ENCODE measurements around the gene FAM240A. TPM values are rescaled to one million over a fixed set of nuclear protein-coding genes. Genes with fewer than 3 reads are reported as not detected.
A peak's percentile ranks its signal among the peaks of the same experiment; 100 is the strongest.

The FAM240A gene
- total RNA-seq, 1 experiment from 2014 or later = not detected

DNA sequence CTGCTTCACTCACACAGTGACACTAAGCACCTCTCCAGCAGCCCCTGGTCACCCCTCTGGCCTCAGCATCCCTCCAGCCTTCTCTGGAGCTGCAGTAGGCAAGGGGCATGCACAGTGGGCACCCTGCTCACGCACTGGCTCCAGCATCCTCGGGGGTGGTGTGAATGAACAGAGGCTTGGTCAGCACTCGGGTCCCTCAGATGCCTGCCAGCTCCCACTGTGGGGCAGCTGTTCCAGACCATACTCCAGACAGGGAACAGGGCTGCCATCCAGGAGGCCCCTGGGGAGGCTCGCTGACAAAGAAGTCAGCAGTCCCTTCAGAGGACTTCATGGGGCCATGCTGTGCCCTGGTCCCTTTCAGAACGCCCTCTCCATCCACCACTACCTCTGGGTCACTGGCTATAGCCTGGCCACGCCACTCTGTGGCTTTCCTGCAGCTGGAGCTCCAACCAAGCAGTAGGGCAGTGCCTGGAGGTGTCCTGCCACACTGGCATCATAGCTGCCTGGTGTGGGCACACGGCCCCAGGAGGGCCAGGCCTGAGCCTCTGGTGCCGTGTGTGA, 54.8 kb downstream of the FAM240A start:
- intact Hi-C loops (cut with micrococcal nuclease; ENCODE audit: unreplicated experiment) = no loop called here
- TF ChIP-seq, protein P1, sequence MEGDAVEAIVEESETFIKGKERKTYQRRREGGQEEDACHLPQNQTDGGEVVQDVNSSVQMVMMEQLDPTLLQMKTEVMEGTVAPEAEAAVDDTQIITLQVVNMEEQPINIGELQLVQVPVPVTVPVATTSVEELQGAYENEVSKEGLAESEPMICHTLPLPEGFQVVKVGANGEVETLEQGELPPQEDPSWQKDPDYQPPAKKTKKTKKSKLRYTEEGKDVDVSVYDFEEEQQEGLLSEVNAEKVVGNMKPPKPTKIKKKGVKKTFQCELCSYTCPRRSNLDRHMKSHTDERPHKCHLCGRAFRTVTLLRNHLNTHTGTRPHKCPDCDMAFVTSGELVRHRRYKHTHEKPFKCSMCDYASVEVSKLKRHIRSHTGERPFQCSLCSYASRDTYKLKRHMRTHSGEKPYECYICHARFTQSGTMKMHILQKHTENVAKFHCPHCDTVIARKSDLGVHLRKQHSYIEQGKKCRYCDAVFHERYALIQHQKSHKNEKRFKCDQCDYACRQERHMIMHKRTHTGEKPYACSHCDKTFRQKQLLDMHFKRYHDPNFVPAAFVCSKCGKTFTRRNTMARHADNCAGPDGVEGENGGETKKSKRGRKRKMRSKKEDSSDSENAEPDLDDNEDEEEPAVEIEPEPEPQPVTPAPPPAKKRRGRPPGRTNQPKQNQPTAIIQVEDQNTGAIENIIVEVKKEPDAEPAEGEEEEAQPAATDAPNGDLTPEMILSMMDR (IDR thresholded peaks at IDR 0.05; ENCODE audit: unreplicated experiment) = no peak
- BruUV-seq (replicated peaks) = no TSS peak
- Mint-ChIP-seq H3K27ac (ENCODE audit: unreplicated experiment) (peak overlapping the region; percentile 37), H3K36me3 (ENCODE audit: insufficient read depth, unreplicated experiment) (peaks cover 11% of the 10 kb centered on the region), H3K4me1 (ENCODE audit: low read depth, unreplicated experiment) (no peaks in the 10 kb centered on the region), H3K9me3 (ENCODE audit: low read depth, unreplicated experiment) (no peaks in the 10 kb centered on the region), H3K4me3 (ENCODE audit: low read depth, unreplicated experiment) (no peak overlapping the region), H3K27me3 (ENCODE audit: unreplicated experiment) (peaks cover 32% of the 10 kb centered on the region)
- CTCF ChIA-PET = no interaction called here
- no peak for DNase-seq

DNA sequence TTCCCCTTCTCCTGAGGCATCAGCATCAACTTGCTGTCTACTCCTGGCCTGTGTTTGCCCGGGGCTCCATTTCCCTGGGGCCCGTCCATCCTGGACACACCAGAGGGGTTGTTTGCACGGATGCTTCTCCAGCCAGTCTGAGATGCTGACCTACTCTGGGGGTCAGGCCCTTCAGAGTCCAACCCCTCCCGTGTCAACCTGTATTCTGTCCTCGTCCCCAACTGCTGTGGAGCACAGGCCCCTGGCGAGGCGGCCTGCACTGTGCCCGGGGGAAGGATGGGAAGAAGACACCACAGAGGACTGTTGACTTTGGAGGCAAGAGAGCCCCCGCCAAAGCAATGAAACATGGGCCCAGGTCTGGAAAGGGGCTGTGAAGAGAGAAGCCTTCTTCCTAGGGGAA, 55.3 kb downstream of the FAM240A start:
- Mint-ChIP-seq H3K27me3 (ENCODE audit: unreplicated experiment) (peaks cover 27% of the 10 kb centered on the region), H3K36me3 (ENCODE audit: insufficient read depth, unreplicated experiment) (peaks cover 11% of the 10 kb centered on the region), H3K27ac (ENCODE audit: unreplicated experiment) (no peak overlapping the region), H3K4me3 (ENCODE audit: low read depth, unreplicated experiment) (no peak overlapping the region), H3K4me1 (ENCODE audit: low read depth, unreplicated experiment) (no peaks in the 10 kb centered on the region), H3K9me3 (ENCODE audit: low read depth, unreplicated experiment) (no peaks in the 10 kb centered on the region)
- intact Hi-C loops (cut with micrococcal nuclease; ENCODE audit: unreplicated experiment) = no loop called here
- no peak for DNase-seq
- TF ChIP-seq, protein P1 (IDR thresholded peaks at IDR 0.05; ENCODE audit: unreplicated experiment) = no peak
- BruUV-seq (replicated peaks) = no TSS peak
- CTCF ChIA-PET = no interaction called here

DNA sequence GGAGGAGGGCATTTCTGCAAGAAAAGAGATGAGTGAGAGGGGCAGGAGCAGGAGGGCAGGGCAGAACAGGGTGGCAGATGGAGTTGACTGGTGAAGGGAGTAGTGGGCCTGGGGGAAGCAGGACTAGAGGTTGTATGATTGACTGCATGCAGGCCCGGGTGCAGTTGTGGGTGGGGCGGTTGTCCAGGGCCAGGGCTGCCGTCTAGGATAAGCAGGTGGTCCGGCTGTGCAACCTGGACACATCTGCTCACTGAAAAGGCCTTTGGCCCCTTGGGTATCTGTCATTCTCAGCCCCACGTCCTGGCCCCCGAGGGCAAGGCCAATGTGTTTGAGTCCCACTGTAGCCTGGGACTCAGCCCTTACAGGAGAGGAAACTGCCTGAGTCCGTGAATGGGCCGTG, 55.8 kb downstream of the FAM240A start:
- no peak overlapping the region for H3K27ac Mint-ChIP-seq (ENCODE audit: unreplicated experiment)
- TSS peak; percentile 26 for BruUV-seq (replicated peaks)
- CTCF ChIA-PET = interaction anchor here (0.5 kb wide), 1 partner anchor 179 kb away, joined by 3 read pairs; no protein-coding TSS in a partner anchor

DNA sequence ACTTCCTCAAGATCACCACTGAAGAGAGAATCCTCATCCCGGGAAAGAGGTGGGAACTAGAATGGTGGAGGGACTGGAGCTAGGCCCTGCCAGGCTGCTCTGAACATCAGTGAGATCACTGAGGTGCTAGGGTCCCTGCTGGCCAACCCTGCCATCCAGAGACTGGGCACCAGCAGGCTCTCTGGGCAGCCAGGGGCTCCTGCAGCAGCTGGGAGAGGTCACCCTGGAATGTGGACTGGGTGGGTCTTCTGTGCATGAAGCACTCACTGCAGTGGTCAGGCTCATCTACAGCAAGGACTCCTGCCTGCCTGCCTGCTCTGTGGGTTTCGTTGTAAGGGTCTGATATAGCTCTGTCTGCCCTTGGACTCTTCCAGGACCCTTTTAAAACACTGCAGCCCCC, 56.3 kb downstream of the FAM240A start:
- no peak overlapping the region for H3K27ac Mint-ChIP-seq (ENCODE audit: unreplicated experiment)
- intact Hi-C loops (cut with micrococcal nuclease; ENCODE audit: unreplicated experiment) = no loop called here
- no TSS peak for BruUV-seq (replicated peaks)
- H3K27me3 Mint-ChIP-seq (ENCODE audit: unreplicated experiment) = peaks cover 17% of the 10 kb centered on the region
- TF ChIP-seq, protein P1 (IDR thresholded peaks at IDR 0.05; ENCODE audit: unreplicated experiment) = no peak
- H3K4me3 Mint-ChIP-seq (ENCODE audit: low read depth, unreplicated experiment) = no peak overlapping the region
- H3K9me3 Mint-ChIP-seq (ENCODE audit: low read depth, unreplicated experiment) = no peaks in the 10 kb centered on the region
- no peak for DNase-seq
- H3K4me1 Mint-ChIP-seq (ENCODE audit: low read depth, unreplicated experiment) = no peaks in the 10 kb centered on the region
- peaks cover 11% of the 10 kb centered on the region for H3K36me3 Mint-ChIP-seq (ENCODE audit: insufficient read depth, unreplicated experiment)
- CTCF ChIA-PET = interaction anchor here (0.5 kb wide), 1 partner anchor 179 kb away, joined by 3 read pairs; no protein-coding TSS in a partner anchor

More for the DNA sequence above, 55.8 kb downstream of the FAM240A start:
- intact Hi-C loops (cut with micrococcal nuclease; ENCODE audit: unreplicated experiment) = no loop called here
- DNase-seq = no peak
- TF ChIP-seq, protein P1 (IDR thresholded peaks at IDR 0.05; ENCODE audit: unreplicated experiment) = no peak
- Mint-ChIP-seq H3K36me3 (ENCODE audit: insufficient read depth, unreplicated experiment) (peaks cover 11% of the 10 kb centered on the region), H3K9me3 (ENCODE audit: low read depth, unreplicated experiment) (no peaks in the 10 kb centered on the region), H3K27me3 (ENCODE audit: unreplicated experiment) (peaks cover 22% of the 10 kb centered on the region), H3K4me3 (ENCODE audit: low read depth, unreplicated experiment) (no peak overlapping the region), H3K4me1 (ENCODE audit: low read depth, unreplicated experiment) (no peaks in the 10 kb centered on the region)

All from Calu3 (cell line).